HepG2 (cell line): ENCODE results near the gene LAMA5. TPM values are rescaled to one million over a fixed set of nuclear protein-coding genes. Genes with fewer than 3 reads are reported as not detected.

Experiments
- DNMT3B ChIP-seq: conservative IDR thresholded peaks from 2 replicates; pipeline ENCODE4 v1.6.1; 2016; ENCODE audit warnings: missing biosample characterization, control low read depth
- GFI1 ChIP-seq: sonication (generic); formaldehyde crosslinking; IDR thresholded peaks from 2 replicates; pipeline ENCODE4 v1.5.0; 2020; ENCODE audit warnings: missing genetic modification reagents, mild to moderate bottlenecking, borderline replicate concordance
- HIC2 ChIP-seq: sonication (generic); formaldehyde crosslinking; IDR thresholded peaks from 2 replicates; pipeline ENCODE4 v1.9.0; 2022; ENCODE audit warnings: low read depth, missing genetic modification reagents
- MIXL1 ChIP-seq: IDR thresholded peaks from 2 replicates; pipeline ENCODE4 v1.6.1; 2016
- MNT ChIP-seq: fragments of 450-650 bp; IDR thresholded peaks from 2 replicates; pipeline ENCODE4 v1.6.1; 2016
- MYPOP ChIP-seq: sonication (generic); formaldehyde crosslinking; IDR thresholded peaks from 2 replicates; pipeline ENCODE4 v1.8.1; 2023; ENCODE audit warnings: mild to moderate bottlenecking, moderate library complexity, missing genetic modification reagents
- NFYB ChIP-seq: sonication (generic); formaldehyde crosslinking; IDR thresholded peaks from 2 replicates; pipeline ENCODE4 v1.4.0; 2020; ENCODE audit warnings: missing genetic modification reagents
- PHB2 ChIP-seq: fragments of 450-650 bp; IDR thresholded peaks from 2 replicates; pipeline ENCODE4 v1.6.1; 2018; ENCODE audit not compliant: partially characterized antibody
- PRDM15 ChIP-seq: sonication (generic); formaldehyde crosslinking; IDR thresholded peaks from 2 replicates; pipeline ENCODE4 v1.4.0; 2020; ENCODE audit warnings: missing genetic modification reagents
- RAD51 ChIP-seq: fragments of 450-650 bp; IDR thresholded peaks from 2 replicates; pipeline ENCODE4 v1.6.1; 2016; ENCODE audit warnings: borderline replicate concordance
- SMAD1 ChIP-seq: sonication (generic); formaldehyde crosslinking; IDR thresholded peaks from 2 replicates; pipeline ENCODE4 v1.4.0; 2020; ENCODE audit warnings: missing genetic modification reagents, low read depth, mild to moderate bottlenecking, borderline replicate concordance
- UBTF ChIP-seq: sonication (generic); formaldehyde crosslinking; IDR thresholded peaks from 2 replicates; pipeline ENCODE4 v1.4.0; 2020; ENCODE audit warnings: mild to moderate bottlenecking, missing genetic modification reagents
- ZBTB33 ChIP-seq: sonication (generic); formaldehyde crosslinking; IDR thresholded peaks from 2 replicates; pipeline ENCODE4 v1.4.0; 2020; ENCODE audit warnings: missing genetic modification reagents
- ZMYM2 ChIP-seq: sonication (generic); formaldehyde crosslinking; IDR thresholded peaks from 2 replicates; pipeline ENCODE4 v1.8.0; 2022; ENCODE audit warnings: mild to moderate bottlenecking, missing genetic modification reagents
- ZNF382 ChIP-seq: sonication (generic); formaldehyde crosslinking; IDR thresholded peaks from 2 replicates; pipeline ENCODE4 v1.5.0; 2020; ENCODE audit warnings: missing genetic modification reagents, mild to moderate bottlenecking, borderline replicate concordance
- ZSCAN30 ChIP-seq: sonication (generic); formaldehyde crosslinking; IDR thresholded peaks from 2 replicates; pipeline ENCODE4 v1.5.0; 2020; ENCODE audit warnings: mild to moderate bottlenecking, missing genetic modification reagents
- polyA plus RNA-seq, 8 experiments: library from polyadenylated mRNA; depleted of rRNA in 3 of 8; stranded (reverse) in 7 of 8; unstranded in 1 of 8; fragments of >200 nt; fragmentation: Illumina TruSeq in 4 of 8; extraction: Trizol in 4 of 8; gene quantifications; 2 replicates each; pipeline versions ENCODE4 v1.2.1 to v1.2.3, GENCODE V29; 2011 to 2016; ENCODE audit warnings: low read depth in 4 of 8, missing spikeins in 1 of 8, mixed read lengths in 1 of 8; ENCODE audit not compliant: insufficient read depth in 1 of 8
- total RNA-seq, 5 experiments: library from RNA; depleted of rRNA; stranded (reverse); fragments of >200 nt; fragmentation: Illumina TruSeq; extraction: Trizol; gene quantifications; 2 replicates each; pipeline ENCODE4 v1.2.3, GENCODE V29; 2016; ENCODE audit warnings: low read depth in 1 of 5

Gene LAMA5
- total and polyA plus RNA-seq, 2 of the 13 experiments (the other 11 are each of a cell fraction or from before 2014, with no cell fraction given) = 21.0 to 44.7 TPM

- TF ChIP-seq UBTF (CRISPR knock-in tag) (peak; percentile 71; the same call in 1 of the 2 replicates), HIC2 (CRISPR knock-in tag) (0 out of 2 replicates have a peak, but pooled peaks have one; percentile 56), MYPOP (peak; percentile 45; the same call in 1 of the 2 replicates), ZMYM2 (CRISPR knock-in tag) (no peak), MIXL1 (CRISPR knock-in tag) (no peak), MNT (no peak), ZNF382 (no peak), DNMT3B (no peak), PHB2 (no peak), PRDM15 (CRISPR knock-in tag) (peak; percentile 45; the same call in 1 of the 2 replicates), GFI1 (CRISPR knock-in tag) (no peak), ZSCAN30 (CRISPR knock-in tag) (no peak), RAD51 (no peak), NFYB (CRISPR knock-in tag) (no peak), SMAD1 (no peak), ZBTB33 (no peak)
These were observed 2.1 kb upstream of the LAMA5 start (continued) for GRCh38 chr20:62368976-62369814.
